HFFc6 (cell line): ENCODE measurements around the gene RGR. TPM values are rescaled to one million over a fixed set of nuclear protein-coding genes. Genes with fewer than 3 reads are reported as not detected.

Experiments
- DNase-seq: peaks from one replicate; pipeline ENCODE4 v3.0.0-alpha.2; 2018
- H3K27ac Mint-ChIP-seq: 2 replicates; pipeline ENCODE4 v1.8.0; 2020; ENCODE audit warnings: mild to moderate bottlenecking, mixed read lengths
- H3K27me3 Mint-ChIP-seq: 2 replicates; pipeline ENCODE4 v1.8.0; 2021; ENCODE audit warnings: mild to moderate bottlenecking, moderate library complexity, mixed read lengths; ENCODE audit not compliant: insufficient read depth
- H3K36me3 Mint-ChIP-seq: 2 replicates; pipeline ENCODE4 v1.8.0; 2021; ENCODE audit warnings: low read depth, mixed read lengths
- H3K4me1 Mint-ChIP-seq: 2 replicates; pipeline ENCODE4 v1.8.0; 2020; ENCODE audit warnings: low read depth, mixed read lengths
- H3K4me3 Mint-ChIP-seq: 2 replicates; pipeline ENCODE4 v1.8.0; 2020; ENCODE audit warnings: mild to moderate bottlenecking, moderate library complexity, mixed read lengths
- H3K9me3 Mint-ChIP-seq: 2 replicates; pipeline ENCODE4 v1.8.0; 2020; ENCODE audit warnings: mild to moderate bottlenecking, mixed read lengths
- CTCF ChIP-seq: fragments of 200-600 bp; sonication (generic); IDR thresholded peaks from 2 replicates; pipeline ENCODE4 v1.5.0; 2021; ENCODE audit warnings: antibody characterized with exemption, mild to moderate bottlenecking
- total RNA-seq, 6 experiments: library from RNA; stranded (reverse); fragmentation: NEBNext Ultra II Directional; extraction: Animal tissue kit (Norgen Biotek cat#: 25700); gene quantifications; 2 replicates in 1 of 6; 3 replicates in 5 of 6; pipeline ENCODE4 v1.2.3, GENCODE V29; 2021

Gene RGR
- total RNA-seq, 6 experiments from 2014 or later: not detected

DNA sequence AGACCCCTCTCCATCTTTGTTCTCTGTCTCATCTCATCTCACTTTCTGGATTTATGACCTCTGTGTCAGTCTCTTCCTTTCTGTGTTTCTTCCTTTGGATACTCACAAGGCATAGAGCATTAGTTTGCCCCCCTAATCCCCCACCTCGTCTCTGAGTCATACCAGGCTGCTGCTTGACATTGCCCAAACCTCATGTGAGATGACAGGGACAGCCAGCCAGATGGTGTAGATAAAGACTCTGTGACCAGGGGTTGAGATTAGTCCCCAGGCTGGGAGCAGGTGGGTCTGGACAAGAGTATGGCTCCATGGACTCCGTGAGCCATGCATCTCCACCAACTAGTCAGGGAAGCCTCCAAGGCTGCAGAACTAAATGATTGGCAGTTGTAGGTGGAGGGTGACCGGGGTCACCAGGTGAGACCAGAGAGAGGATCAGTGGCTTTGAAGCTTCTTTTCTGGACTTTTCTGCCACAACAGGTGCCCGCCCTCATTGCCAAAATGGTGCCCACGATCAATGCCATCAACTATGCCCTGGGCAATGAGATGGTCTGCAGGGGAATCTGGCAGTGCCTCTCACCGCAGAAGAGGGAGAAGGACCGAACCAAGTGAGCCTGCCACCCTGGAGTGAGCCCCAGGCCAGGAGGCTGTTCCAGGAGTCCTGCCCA, 13.3 kb downstream of the RGR start:
- Mint-ChIP-seq H3K9me3 (no peaks in the 10 kb centered on the region), H3K27ac (no peak overlapping the region), H3K4me1 (peaks cover 6% of the 10 kb centered on the region; the same call in 1 of the 2 replicates), H3K36me3 (no peaks in the 10 kb centered on the region), H3K4me3 (no peak overlapping the region), H3K27me3 (peaks cover 25% of the 10 kb centered on the region)
- no peak for DNase-seq
- no peak for TF ChIP-seq CTCF

GRCh38 chr10:84261236-84261915, 16.5 kb downstream of the RGR start:
- Mint-ChIP-seq H3K27me3 (peaks cover 20% of the 10 kb centered on the region), H3K9me3 (no peaks in the 10 kb centered on the region), H3K4me1 (peaks cover 12% of the 10 kb centered on the region), H3K27ac (no peak overlapping the region), H3K36me3 (no peaks in the 10 kb centered on the region), H3K4me3 (no peak overlapping the region)
- no peak for TF ChIP-seq CTCF
- DNase-seq: no peak

- no peak overlapping the region for H3K4me3 Mint-ChIP-seq
- no peak for DNase-seq
Observed at GRCh38 chr10:84262190-84262956, 17.5 kb downstream of the RGR start.

GRCh38 chr10:84263716-84264115, 18.9 kb downstream of the RGR start:
- peaks cover 15% of the 10 kb centered on the region for H3K4me1 Mint-ChIP-seq
- no peak overlapping the region for H3K27ac Mint-ChIP-seq
- peaks cover 14% of the 10 kb centered on the region for H3K27me3 Mint-ChIP-seq
- H3K4me3 Mint-ChIP-seq: no peak overlapping the region
- no peak for DNase-seq
- H3K36me3 Mint-ChIP-seq: no peaks in the 10 kb centered on the region
- no peaks in the 10 kb centered on the region for H3K9me3 Mint-ChIP-seq
- no peak for TF ChIP-seq CTCF

More at GRCh38 chr10:84262190-84262956, 17.5 kb downstream of the RGR start:
- H3K9me3 Mint-ChIP-seq: no peaks in the 10 kb centered on the region
- H3K27me3 Mint-ChIP-seq: peaks cover 14% of the 10 kb centered on the region
- no peak overlapping the region for H3K27ac Mint-ChIP-seq
- peaks cover 8% of the 10 kb centered on the region for H3K4me1 Mint-ChIP-seq
- TF ChIP-seq CTCF: no peak
- no peaks in the 10 kb centered on the region for H3K36me3 Mint-ChIP-seq

DNA sequence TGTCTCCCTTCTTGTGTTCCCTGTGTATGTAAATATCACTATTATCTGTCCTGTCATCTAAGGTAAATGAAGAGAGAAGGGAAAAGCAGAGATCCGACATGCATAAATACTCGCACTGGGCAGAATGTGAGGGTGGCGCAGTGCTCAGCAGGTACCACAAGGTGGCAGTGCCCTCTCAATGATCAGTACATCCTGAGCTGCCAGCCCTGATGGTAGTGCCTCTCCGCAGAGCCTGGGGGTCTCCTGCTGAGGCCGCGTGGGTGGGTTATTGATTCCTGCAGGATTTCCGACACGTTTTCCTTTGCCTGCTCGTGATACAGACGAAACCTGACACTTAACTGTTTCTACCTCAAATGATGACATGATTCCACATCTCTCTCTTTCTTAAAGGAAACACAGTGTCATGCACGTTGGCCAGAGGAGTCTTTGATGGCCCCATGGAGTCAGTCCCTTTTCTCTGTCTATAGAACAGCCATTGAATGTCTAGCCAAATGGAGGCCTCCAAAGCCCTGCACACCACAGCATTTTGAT, 19.8 kb downstream of the RGR start:
- Mint-ChIP-seq H3K4me1 (peaks cover 22% of the 10 kb centered on the region), H3K4me3 (no peak overlapping the region), H3K36me3 (no peaks in the 10 kb centered on the region), H3K27ac (no peak overlapping the region), H3K27me3 (peaks cover 14% of the 10 kb centered on the region), H3K9me3 (no peaks in the 10 kb centered on the region)
- TF ChIP-seq CTCF: peak; percentile 96
- DNase-seq: peak; percentile 37
